ENCODE data around the gene CENPX. TPM values are rescaled to one million over a fixed set of nuclear protein-coding genes. Genes with fewer than 3 reads are reported as not detected.

Gene CENPX
- total RNA-seq, 2 donors from 2014 or later: 16.5 to 24.4 TPM

DNA sequence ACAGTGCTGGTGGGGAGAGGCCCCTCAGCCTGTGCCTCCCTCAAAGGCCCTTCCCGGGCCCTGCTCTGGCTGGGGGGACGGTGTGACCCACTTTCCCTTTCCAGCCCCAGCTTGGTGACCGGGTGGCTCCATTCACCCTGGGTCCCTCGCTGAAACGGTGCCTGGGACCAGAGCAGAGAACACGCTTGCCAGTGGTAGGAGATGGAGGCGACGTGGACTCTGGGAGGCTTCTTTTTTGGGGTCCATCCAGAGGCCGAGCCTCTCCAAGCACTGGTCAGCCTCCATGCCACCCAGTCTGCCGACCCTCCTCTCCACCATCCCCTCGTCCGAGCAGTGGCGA lies 7.7 kb downstream of the CENPX start:
- TF ChIP-seq, protein P1, sequence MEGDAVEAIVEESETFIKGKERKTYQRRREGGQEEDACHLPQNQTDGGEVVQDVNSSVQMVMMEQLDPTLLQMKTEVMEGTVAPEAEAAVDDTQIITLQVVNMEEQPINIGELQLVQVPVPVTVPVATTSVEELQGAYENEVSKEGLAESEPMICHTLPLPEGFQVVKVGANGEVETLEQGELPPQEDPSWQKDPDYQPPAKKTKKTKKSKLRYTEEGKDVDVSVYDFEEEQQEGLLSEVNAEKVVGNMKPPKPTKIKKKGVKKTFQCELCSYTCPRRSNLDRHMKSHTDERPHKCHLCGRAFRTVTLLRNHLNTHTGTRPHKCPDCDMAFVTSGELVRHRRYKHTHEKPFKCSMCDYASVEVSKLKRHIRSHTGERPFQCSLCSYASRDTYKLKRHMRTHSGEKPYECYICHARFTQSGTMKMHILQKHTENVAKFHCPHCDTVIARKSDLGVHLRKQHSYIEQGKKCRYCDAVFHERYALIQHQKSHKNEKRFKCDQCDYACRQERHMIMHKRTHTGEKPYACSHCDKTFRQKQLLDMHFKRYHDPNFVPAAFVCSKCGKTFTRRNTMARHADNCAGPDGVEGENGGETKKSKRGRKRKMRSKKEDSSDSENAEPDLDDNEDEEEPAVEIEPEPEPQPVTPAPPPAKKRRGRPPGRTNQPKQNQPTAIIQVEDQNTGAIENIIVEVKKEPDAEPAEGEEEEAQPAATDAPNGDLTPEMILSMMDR (IDR thresholded peaks at IDR 0.05): no peak
- TF ChIP-seq POLR2A (IDR thresholded peaks at IDR 0.05): no peak
- intact Hi-C loops (cut with DNase I): no loop called here
- no peak overlapping the region for H3K27ac ChIP-seq
- no peaks in the 10 kb centered on the region for H3K27me3 ChIP-seq
- H3K4me3 ChIP-seq: no peak overlapping the region
- DNase-seq: no peak
- 77 to 82% methylated on average over 8 to 12 of the region's 13 CpGs for WGBS, 2 donors
- no peak for ATAC-seq
- peaks cover 21% of the 10 kb centered on the region for H3K4me1 ChIP-seq
- H3K36me3 ChIP-seq (replicated peaks in 1 of 2; ENCODE audit: insufficient read depth in 1 of 2, low read depth in 2 of 2): no peaks in the 10 kb centered on the region
- H3K9me3 ChIP-seq: no peaks in the 10 kb centered on the region

DNA sequence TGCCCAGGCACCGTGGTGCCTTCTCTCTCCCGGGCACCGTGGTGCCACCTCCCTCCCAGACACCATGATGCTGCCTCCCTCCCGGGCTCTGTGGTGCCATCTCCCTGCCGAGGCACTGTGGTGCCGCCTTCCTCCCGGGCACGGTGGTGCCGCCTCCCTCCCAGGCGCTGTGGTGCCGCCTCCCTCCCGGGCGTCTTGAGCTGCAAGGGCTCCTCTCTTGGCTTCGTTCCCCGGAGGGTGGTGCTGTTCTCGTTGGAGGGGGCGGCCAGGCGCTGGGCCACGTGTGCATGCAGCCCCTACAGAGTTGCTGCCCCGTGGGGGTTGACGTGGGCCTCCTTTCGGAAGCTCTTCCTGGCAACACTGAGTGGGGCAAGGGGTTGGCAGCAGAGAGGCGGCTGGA lies 8.2 kb downstream of the CENPX start:
- no peak overlapping the region for H3K4me3 ChIP-seq
- no peak overlapping the region for H3K27ac ChIP-seq
- H3K27me3 ChIP-seq: no peaks in the 10 kb centered on the region
- TF ChIP-seq POLR2A (IDR thresholded peaks at IDR 0.05): no peak
- TF ChIP-seq, protein P1 (IDR thresholded peaks at IDR 0.05): no peak
- DNase-seq: no peak
- peaks cover 21% of the 10 kb centered on the region for H3K4me1 ChIP-seq
- WGBS, 2 donors: 68 to 79% methylated on average over 19 to 22 of the region's 23 CpGs
- intact Hi-C loops (cut with DNase I): no loop called here
- ATAC-seq: no peak
- no peaks in the 10 kb centered on the region for H3K9me3 ChIP-seq
- no peaks in the 10 kb centered on the region for H3K36me3 ChIP-seq (replicated peaks in 1 of 2; ENCODE audit: insufficient read depth in 1 of 2, low read depth in 2 of 2)

DNA sequence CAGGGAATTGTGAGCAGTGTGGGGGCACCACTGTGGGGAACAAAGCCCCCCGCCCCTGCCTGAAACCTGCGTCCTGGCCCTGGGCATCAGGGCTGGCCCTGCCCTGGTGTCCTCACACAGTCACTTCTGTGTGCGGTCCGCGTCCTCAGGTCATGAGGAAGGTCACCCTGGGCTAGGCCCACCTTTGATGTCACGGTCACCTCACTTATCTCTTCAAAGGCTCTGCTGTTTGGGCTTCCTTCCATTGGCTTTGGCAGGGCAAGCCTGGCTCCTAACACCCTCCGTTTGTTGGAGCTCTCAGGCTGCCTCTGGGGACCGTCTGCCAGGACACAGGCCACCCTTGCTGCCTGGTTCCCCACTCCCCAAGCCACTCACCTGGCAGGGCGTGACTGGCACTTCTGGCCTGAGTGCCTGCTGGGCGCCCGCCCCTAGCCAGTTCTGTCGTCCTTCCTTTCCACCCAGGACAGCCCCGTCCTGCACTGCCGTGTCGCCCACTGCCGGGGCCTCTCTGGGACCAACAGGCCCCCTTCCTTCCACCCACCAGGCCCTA lies 8.8 kb downstream of the CENPX start:
- 88 to 93% methylated on average over 13 to 16 of the region's 16 CpGs for WGBS, 2 donors
- Histone ChIP-seq H3K36me3 (replicated peaks in 1 of 2; ENCODE audit: insufficient read depth in 1 of 2, low read depth in 2 of 2) (no peaks in the 10 kb centered on the region), H3K4me3 (no peak overlapping the region), H3K27ac (no peak overlapping the region), H3K4me1 (peaks cover 15% of the 10 kb centered on the region), H3K9me3 (no peaks in the 10 kb centered on the region), H3K27me3 (no peaks in the 10 kb centered on the region)
- TF ChIP-seq POLR2A (IDR thresholded peaks at IDR 0.05): no peak
- TF ChIP-seq, protein P1 (IDR thresholded peaks at IDR 0.05): no peak
- intact Hi-C loops (cut with DNase I): no loop called here
- no peak for DNase-seq
- no peak for ATAC-seq

DNA sequence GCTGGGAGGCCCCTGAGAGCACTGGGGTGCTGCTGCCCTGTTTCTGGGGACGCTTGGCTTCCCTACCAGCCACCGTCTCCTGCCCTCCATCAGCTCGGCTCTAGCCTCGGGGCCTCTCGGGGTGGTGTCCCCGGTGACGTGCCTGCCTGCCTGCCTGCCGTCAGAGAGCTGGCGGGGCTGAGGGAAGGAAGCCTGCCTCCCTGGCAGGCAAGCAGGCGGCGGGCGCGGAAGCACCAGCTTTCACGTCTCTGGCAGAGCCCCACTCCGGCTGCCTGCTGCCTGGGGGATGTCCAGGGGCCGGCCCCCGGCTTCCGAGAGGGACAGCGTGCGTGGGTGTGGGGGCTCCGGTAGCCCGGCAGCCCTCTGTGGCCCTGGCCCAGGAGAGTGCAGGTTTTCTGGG lies 9.3 kb downstream of the CENPX start:
- DNase-seq: no peak
- H3K4me3 ChIP-seq: no peak overlapping the region

More for the DNA sequence above, 9.3 kb downstream of the CENPX start:
- intact Hi-C loops (cut with DNase I): no loop called here
- Histone ChIP-seq H3K4me1 (peaks cover 10% of the 10 kb centered on the region), H3K27me3 (no peaks in the 10 kb centered on the region), H3K27ac (no peak overlapping the region), H3K9me3 (no peaks in the 10 kb centered on the region), H3K36me3 (replicated peaks in 1 of 2; ENCODE audit: insufficient read depth in 1 of 2, low read depth in 2 of 2) (no peaks in the 10 kb centered on the region)
- TF ChIP-seq, protein P1 (IDR thresholded peaks at IDR 0.05): no peak
- no peak for TF ChIP-seq POLR2A (IDR thresholded peaks at IDR 0.05)
- no peak for ATAC-seq
- WGBS, 2 donors: 82% methylated on average over 22 of the region's 22 CpGs; no CpG with 5 or more reads in 1 of the 2 donors

Data from body of pancreas (tissue), 4 donors.